GF-D8 (cell line): ENCODE results near the gene DUOX1.

Source experiments
- DNase-seq: peaks from one replicate; lab custom pipeline; 2025; lab: John Stamatoyannopoulos, UW

Gene DUOX1

DNA sequence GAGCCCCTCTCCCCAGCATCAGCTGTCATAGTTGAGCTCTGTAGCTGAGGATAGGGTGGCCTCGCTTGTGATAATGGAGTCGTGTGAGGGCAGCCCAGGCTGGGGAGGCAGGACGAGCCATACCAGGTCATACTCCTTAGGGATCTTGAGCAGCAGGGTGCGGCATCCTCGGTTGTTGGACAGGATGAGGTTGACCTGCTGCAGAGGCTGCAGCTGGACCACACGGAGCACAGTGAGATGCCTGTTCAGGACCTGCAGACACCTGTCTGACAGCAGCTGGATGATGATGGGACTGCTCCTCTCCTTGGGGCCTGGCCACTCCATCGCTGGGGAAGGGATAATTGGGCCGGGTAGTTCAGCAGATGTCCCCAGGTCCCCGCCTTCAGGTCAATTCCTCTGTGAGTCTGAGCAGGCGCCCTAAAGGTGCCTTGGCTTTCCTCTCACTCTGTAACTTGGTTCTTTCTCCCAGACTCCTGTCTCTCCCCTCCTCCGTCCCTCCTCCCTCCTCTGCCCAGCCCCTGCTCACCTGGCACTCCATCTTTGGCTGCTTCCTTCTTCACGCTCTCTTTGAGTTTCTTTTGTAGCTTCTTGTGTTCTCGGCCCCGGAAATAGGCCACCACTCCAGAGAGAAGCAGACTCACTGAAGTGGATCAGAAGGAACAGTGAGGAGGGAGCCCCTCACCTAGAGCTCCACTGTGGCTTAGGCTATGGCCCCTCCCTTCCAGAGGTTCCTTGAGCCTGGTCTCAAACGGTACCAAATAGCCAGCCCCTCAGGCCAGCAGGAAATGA is 23.6 kb upstream of the DUOX1 start:
- DNase-seq = no peak

DNA sequence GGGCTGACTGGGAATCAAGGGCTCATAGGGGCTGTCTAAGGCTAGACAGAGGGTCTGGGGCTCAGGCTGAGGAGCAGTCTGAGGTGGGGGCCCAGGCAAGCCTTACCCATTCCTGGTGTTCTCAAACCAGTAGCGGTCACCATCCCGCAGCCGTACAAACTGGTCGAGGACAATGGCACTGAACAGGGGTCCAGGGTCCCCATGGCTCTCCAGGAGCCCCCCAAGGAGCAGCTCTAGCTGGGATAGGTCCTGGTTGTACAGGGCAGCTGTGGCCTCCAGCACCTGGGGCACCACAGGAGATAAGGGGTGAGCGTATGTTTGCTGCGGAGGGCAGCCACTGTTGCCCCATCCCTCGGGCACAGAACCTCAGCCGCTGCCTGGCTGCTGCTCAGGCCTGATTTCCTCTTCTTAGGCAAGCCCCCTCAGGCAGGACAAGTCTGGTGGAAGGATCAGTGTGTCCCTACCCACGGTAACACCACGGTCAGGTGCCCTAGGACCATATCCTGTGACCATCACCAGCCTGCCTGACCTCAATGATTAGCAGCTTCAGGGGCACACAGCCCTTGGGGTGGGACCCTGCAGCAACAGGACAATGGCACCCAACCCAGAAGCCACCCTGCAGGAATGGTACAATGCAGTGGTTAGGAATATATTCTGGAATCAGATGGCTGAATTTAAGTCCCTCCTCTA is 21.7 kb upstream of the DUOX1 start:
- DNase-seq = no peak

DNA sequence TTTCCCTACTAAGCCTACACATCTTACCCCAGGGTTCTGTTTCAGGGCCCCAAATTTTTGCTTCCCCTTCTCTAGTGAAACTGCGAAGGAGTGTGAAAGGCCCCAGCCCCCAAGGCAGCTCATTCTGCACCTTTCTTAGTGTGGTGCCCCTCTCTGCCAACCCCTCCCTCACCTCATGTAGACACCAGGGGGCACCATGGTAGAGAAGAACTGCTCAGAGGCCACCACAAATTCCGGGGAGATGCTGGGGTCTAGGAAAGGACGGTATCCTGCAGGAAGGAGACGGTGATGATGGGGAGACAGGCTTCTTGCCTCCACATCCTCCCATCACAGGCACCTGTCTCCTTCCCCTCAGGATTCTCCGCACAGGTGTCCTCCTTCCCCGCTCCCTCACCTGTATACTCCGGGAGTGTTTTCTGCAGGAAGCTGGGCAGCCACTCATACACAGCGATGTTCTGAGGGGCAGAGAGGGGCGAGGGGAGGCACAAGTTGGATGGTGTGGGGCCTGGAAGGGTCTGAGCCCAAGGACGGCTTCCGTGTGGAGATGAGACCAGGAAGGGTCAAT is 19.5 kb upstream of the DUOX1 start:
- no peak for DNase-seq

DNA sequence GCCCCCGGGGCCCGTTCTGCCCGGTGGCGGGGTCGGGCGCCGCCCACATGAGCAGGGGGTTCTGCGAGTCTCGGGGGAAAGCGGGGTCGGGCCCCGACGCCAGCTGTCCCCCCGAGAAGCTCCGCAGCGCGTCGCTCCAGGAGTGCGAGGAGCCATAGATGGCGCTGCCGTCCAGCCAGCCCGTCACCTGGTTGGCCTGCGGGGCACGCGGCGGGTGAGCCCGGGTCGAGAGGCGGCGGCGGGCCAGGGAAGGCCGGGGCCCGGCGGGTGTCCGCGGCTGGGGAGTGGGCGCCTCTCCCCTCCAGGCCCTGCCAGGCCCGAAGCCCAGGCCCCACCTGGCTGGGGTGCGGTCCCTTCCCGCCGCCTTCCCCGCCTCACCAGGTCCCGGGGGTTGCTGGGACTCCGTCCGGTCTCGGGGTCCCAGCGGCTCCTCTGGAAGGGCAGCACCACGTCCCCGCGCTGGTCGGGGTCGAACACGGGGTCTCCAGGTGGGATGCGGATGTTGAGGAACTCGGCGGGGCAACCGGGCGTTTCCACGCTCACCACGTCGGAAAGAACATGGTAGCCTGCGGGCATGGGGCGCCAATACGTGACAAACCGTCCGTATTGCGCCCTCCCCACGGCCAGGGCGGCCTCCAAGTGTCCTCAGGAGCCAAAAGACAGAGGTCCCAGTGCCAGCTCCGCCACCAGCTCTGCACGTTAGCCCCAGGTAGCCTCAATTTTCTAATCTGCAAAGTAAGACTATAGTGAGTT is 18.2 kb upstream of the DUOX1 start:
- no peak for DNase-seq

DNA sequence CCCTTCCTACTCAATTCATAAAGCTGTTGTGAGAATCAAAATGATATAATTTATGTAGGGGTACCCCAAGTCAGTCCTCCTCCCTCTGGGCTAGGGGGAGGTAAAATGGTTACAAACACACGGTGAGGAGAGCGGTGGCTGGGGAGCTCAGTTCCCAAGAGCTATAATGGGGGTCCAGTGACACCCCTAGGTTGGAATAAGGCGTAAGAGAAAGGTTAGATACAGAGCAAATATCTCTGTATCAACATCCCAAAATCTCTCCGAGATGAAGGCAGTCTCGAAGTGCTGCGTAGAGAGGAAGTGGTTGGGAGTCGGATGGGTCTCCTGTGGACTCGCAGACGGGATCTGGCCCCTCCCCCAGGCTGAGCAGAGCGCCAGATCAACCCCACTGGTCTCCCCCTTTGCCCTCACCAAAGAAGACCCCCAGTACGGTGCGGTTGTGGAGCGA is 17.6 kb upstream of the DUOX1 start:
- no peak for DNase-seq

DNA sequence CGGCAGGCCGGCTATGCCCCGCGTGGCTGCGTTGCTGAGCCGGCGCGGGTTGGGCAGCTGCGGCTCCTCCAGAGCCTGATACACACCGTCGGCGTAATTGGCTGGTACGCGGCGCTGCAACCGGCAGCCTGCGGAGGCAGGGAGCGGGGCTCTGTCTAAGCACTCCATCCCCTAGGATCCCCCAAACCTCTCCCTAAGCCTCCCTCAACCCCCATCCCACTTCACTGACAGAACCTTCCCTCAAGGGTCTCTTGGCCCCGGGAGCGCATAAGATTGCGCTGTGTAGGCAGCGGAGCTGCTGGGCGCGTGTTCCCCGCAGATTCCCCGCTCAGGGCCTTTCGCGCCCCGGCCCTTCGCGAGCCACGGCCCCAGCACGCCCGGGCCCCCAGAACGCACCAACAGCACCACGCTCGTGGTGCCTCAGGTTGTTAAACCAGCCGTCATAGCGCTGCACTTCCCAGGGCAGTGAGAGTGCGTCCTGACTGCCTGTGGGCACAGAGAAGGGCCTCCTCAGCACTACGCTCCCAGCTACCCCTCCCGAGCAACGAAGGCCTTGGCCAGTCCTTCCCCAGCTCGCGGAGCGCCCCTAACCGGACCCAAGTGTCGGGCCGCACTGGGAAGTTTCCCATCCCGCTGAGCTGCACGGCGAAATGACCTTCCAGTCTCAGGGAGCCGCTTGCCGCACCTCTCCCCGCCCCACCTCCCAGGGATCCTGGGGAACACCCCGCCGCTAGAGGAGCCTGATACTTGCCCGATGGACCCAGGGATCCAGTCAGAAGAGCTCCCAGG is 17.0 kb upstream of the DUOX1 start:
- DNase-seq = no peak

DNA sequence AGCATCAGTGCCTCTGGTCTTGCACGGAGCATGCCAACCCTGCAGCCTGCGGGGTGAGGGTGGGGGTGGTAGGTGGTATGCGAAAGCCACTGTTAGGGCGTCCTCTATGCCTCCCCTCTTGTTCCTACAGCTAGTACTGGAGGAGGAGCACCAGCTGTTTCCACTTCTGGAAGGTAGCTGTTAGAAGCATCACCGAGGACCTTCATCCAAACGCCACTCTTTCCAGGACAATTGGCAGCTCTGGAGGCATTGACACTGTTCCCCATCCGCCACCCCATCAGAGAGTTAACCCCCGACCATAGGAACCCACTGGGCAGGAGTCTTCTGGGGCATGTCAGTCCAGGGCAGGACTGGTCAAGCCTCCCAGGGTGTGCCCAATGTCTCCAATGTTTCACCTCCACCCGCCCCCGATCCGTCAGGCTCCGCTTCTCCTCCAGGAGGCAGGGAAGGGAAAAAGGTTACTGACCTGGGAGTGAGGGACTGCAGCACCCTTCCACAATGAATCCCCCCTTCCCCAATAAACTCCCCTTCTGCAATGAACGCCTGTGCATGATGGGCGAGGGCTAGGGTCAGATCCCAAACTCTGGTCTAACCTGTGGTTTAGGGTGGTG is 16.3 kb upstream of the DUOX1 start:
- no peak for DNase-seq

DNA sequence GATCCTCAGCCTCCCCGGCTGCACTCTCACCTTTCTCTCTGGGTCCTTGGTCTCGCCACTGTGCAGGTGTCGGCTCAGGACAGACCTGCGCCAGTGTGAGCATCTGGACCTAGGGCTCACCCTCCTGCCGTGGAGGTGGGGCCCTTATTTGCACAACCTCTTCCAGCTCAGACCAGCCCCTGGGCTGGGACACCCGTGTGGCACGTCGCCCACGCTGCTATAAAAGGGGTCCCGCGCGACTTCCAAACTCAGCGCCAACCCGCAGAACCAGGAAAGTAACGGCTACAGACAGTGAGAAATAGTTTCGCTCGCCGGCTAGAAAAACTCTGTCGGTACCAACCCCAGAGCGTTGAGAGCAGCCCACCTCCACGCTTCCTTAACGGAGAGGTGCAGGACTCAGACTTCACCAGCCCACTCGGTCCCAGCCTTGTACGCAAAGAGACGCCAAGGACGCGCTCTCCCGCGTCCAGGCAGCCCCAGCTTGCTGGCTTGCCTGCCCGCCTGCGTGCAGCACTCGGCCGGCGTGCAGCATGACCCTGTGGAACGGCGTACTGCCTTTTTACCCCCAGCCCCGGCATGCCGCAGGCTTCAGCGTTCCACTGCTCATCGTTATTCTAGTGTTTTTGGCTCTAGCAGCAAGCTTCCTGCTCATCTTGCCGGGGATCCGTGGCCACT is 15.6 kb upstream of the DUOX1 start, which contains the start of the genes DUOX2 and DUOXA2:
TSS of gene DUOX2 (minus strand) at position 97 of the 675 bp plus-strand sequence. CDS start 761 bp downstream, outside the sequence.
TSS of gene DUOXA2 (plus strand) at position 251 of the 675 bp plus-strand sequence. CDS start at position 531, 280 bp downstream.
- no peak for DNase-seq

DNA sequence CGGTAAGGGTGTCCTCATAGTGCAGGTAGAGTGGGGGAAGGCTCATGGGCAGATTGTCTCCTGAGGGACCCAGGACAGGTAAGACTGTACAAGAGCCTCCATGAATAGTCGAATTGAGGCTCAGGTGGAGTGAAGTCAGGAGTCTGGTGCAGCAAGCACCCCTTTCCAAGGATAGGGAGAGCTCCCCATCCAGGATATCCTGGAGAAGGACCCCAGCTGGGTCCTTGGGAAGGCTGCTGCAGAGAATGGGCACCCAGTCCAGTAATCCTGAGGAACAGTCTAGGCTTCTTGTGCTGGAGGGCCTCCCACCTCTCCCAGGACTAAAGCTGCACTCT is 15.1 kb upstream of the DUOX1 start:
- no peak for DNase-seq

DNA sequence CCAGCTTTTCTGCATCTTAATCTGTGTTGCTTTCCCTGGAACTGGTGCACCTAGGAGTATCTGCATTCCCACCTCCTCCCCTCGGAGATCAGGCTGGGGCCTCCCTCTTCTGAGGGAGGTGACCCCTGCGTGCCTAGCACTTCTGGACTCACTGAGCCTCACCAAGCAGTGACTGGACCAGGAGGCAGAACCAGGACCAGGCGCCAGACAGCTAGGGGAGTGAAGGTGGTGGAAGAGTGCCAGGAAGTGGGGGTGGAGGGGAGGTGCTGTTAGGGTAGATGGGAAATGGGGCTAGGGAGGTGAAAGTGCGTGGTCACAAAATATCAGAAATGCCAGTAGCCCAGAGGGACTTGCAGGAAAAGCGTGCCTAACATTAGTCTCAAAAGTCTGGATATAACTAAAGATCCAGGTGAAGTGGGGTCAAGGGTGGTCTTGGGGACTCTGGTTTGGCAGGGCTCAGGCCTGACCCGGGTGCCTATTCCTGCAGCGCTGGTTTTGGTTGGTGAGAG is 14.4 kb upstream of the DUOX1 start:
- DNase-seq = no peak

DNA sequence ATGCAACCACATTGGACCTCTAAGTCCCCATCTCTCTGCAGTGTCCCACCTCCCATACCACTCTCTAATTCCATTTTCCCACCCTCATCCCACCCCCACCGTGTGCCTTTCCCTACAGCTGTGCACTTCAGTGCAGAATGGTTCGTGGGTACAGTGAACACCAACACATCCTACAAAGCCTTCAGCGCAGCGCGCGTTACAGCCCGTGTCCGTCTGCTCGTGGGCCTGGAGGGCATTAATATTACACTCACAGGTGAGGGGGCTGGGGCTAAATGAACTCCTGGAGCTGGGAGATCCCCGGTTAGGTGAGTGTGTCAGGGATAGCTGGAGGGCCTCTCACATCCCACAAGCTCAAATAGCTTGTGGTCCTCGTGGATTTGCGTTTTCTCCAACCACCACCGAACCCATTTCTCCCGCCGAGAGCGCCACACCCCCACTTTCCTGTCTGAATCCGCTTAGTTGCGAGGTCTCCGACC is 13.8 kb upstream of the DUOX1 start:
- no peak for DNase-seq

DNA sequence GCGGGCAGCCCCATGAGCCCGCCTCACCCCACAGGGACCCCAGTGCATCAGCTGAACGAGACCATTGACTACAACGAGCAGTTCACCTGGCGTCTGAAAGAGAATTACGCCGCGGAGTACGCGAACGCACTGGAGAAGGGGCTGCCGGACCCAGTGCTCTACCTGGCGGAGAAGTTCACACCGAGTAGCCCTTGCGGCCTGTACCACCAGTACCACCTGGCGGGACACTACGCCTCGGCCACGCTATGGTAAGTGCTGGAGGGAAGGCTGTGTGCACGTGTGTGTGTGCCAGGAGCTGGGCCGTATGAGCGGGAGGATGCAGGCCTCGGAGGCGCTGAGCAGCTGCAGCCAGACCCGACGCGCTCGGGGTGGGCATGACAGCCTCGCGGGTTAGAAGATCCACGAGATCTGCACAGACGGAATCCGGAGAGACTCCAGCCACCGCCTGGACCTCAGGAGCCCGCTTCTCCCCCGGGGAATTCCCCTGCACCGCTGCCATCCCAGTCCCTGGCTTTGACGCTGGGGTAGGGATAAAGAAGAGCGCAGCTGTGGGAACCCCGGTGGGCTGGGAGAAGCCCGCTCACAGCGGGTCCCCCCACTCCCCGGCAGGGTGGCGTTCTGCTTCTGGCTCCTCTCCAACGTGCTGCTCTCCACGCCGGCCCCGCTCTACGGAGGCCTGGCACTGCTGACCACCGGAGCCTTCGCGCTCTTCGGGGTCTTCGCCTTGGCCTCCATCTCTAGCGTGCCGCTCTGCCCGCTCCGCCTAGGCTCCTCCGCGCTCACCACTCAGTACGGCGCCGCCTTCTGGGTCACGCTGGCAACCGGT is 13.1 kb upstream of the DUOX1 start:
- DNase-seq = no peak

DNA sequence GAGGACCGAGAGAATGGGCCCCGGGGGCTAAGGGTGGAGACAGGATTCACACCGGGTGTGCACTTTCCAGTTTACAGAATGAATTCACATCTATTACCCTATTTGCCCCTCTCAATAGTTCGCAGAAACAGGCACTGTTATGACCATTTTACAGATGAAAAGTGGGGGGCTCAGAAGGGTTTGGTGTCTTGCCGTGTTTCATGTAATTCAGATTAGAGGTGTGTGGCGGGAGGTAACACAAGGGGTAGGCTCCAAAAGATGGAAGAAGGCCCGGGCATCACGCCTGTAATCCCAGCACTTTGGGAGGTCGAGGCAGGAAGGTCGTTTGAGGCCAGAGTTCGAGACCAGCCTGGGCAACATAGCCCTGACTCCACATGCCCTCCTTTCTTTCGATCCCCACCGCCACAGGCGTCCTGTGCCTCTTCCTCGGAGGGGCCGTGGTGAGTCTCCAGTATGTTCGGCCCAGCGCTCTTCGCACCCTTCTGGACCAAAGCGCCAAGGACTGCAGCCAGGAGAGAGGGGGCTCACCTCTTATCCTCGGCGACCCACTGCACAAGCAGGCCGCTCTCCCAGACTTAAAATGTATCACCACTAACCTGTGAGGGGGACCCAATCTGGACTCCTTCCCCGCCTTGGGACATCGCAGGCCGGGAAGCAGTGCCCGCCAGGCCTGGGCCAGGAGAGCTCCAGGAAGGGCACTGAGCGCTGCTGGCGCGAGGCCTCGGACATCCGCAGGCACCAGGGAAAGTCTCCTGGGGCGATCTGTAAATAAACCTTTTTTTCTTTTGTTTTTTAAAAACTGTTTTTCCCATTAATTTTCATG is 12.3 kb upstream of the DUOX1 start:
- no peak for DNase-seq

DNA sequence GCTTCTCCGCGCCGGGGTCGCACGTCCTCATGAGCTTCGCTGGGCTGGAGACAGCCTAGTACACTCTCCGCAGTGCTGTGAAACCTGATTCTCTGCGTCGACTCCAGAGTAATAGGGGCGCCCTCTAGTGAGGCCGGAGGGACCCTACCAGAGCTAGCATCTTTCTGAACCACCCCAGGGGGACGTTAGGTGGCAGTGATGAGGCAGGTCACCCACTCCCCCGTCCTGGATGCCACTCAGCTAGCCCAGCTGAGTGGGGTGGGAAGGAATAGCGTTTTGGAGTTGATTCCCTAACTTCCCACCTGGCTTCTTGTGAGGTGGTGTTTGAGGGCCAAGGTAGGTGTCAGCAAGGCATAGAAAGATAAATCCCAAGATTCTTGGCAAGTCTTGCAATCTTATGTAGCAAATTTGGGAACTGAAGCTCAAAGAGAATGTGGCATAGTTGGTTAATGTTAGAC is 11.6 kb upstream of the DUOX1 start:
- DNase-seq = no peak

DNA sequence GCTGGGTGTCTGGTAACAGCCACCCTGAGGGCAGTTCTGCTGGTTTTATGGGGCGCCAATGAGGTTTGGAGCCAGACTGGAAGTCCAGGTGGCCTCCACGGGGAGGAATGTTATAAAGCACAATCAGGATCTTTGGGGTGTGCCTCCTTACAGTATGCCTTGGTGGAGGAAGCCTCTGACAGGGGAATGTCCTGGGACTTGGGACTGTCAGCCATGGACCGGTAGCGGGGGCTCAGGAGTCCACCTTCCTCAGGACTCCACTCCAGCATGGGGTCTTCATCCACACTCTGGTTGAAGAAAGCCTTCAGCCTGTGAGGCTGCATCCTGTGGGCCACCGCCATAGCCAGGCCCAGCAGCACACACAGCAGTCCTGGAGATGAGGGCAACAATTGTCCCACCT is 10.8 kb upstream of the DUOX1 start:
- DNase-seq = no peak

DNA sequence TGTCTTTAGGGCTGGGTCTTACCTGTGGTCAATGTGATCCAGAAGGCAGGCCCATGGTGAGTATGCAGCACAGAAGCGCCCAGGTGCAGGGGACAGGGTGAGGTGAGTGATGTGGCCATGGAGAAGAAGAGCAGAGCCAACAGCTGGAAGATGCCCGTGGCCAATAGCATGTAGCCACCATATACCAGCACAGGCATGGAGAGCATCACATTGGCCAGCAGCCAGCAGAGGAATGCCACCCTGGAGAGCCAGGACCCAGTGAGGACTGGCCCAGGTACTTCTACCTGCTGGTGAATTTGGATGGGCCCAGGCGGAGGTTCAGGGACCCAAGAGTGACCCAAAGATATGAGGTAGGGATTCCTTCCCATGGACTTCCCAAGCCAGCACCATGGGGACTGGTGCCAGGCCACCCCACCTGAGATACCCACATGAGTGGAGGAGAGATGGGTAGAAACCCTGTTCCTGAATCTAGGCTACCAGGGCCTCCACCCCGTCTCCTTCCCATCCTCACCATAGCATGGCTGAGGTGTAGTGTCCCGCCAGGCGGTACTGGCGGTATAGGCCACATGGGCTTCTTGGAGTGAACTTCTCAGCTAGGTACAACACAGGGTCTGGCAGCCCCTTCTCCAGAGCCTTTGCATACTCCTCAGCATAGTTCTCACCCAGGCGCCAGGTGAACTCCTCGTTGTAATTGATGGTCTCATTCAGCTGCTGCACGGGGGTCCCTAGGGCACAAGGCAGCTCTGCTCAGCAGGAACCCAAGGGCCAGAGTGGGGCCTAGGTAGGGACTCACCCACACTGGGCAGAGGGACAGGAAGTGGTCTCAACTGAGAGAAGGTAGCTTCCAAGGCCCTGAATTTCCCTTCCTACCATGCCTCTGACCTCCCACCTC is 9.5 kb upstream of the DUOX1 start:
- DNase-seq = no peak

DNA sequence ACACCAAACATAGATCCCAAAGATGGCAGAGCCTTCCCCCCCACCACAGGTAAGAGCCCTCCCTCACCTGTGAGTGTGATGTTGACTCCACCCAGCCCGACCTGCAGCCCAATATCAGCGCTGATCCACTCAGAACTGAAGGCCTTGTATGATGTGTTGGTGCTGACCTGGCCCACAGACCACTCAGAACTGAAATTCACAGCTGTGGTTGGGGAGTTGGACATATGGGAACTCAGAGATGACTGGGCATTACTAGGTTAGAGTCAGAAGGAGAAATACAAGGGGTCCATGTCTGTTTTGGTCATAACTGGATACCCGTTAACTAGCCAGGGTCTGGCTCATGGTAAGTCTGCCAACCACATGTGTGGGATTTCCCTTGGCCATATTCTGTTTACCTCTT is 8.8 kb upstream of the DUOX1 start:
- DNase-seq = no peak
